ENCODE data around the gene INPP4A. TPM values are rescaled to one million over a fixed set of nuclear protein-coding genes. Genes with fewer than 3 reads are reported as not detected.
A peak's percentile ranks its signal among the peaks of the same experiment; 100 is the strongest.

The INPP4A gene
- total RNA-seq, 1 donor from 2014 or later, result 40.7 TPM

DNA sequence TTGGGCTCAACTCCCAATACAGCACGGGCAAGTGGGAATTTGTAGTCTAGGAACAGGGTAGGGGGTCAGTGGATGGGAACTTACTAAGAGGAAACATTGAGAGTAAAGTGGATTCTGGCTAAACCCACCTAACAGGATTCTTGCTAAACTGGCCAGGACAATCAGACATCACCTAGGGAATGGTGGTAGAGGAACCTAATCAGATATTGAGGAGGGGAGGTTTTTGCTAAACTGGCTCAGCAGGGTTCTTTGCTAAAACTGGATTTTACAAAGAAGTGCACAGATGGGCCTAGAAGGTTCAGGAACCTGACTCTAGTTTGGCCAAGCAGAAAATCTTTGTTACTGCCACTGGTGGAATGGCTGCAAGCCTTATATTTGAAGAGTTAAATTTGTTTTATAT is 55.9 kb downstream of the INPP4A start:
- TF ChIP-seq, protein P1, sequence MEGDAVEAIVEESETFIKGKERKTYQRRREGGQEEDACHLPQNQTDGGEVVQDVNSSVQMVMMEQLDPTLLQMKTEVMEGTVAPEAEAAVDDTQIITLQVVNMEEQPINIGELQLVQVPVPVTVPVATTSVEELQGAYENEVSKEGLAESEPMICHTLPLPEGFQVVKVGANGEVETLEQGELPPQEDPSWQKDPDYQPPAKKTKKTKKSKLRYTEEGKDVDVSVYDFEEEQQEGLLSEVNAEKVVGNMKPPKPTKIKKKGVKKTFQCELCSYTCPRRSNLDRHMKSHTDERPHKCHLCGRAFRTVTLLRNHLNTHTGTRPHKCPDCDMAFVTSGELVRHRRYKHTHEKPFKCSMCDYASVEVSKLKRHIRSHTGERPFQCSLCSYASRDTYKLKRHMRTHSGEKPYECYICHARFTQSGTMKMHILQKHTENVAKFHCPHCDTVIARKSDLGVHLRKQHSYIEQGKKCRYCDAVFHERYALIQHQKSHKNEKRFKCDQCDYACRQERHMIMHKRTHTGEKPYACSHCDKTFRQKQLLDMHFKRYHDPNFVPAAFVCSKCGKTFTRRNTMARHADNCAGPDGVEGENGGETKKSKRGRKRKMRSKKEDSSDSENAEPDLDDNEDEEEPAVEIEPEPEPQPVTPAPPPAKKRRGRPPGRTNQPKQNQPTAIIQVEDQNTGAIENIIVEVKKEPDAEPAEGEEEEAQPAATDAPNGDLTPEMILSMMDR (IDR thresholded peaks at IDR 0.05; ENCODE audit: unreplicated experiment), result no peak
- no peak overlapping the region for H3K4me3 Mint-ChIP-seq
- peaks cover 19% of the 10 kb centered on the region for H3K9me3 Mint-ChIP-seq
- no peak overlapping the region for H3K27ac Mint-ChIP-seq
- peaks cover 28% of the 10 kb centered on the region for H3K4me1 Mint-ChIP-seq
- H3K27me3 Mint-ChIP-seq (ENCODE audit: low read depth), result no peaks in the 10 kb centered on the region
- peaks cover 18% of the 10 kb centered on the region for H3K36me3 Mint-ChIP-seq
- no peak for DNase-seq (ENCODE audit: low spot score in 2 of 2, unreplicated experiment in 2 of 2)

DNA sequence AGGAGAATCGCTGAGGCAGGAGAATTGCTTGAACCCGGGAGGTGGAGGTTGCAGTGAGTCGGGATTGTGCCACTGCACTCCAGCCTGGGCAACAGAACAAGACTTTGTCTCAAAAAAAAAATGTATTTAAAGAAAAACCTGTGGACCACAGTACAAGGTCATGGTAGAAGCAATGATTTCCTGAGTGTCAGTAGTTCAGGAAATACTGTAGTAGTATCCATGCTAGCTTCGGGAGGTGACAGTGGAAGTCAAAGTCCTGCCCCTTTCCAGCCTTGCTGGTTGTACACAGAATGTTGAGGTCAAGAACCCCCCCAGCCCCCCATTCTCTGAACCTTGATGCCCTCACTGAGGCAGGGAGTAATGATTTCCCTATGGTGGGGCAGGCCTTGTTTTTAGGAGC is 56.6 kb downstream of the INPP4A start:
- H3K9me3 Mint-ChIP-seq, result peaks cover 14% of the 10 kb centered on the region
- H3K36me3 Mint-ChIP-seq, result peaks cover 16% of the 10 kb centered on the region
- no peak overlapping the region for H3K4me3 Mint-ChIP-seq
- peaks cover 29% of the 10 kb centered on the region for H3K4me1 Mint-ChIP-seq
- H3K27me3 Mint-ChIP-seq (ENCODE audit: low read depth), result no peaks in the 10 kb centered on the region
- no peak overlapping the region for H3K27ac Mint-ChIP-seq
- TF ChIP-seq, protein P1 (IDR thresholded peaks at IDR 0.05; ENCODE audit: unreplicated experiment), result no peak
- DNase-seq (ENCODE audit: low spot score in 2 of 2, unreplicated experiment in 2 of 2), result no peak

DNA sequence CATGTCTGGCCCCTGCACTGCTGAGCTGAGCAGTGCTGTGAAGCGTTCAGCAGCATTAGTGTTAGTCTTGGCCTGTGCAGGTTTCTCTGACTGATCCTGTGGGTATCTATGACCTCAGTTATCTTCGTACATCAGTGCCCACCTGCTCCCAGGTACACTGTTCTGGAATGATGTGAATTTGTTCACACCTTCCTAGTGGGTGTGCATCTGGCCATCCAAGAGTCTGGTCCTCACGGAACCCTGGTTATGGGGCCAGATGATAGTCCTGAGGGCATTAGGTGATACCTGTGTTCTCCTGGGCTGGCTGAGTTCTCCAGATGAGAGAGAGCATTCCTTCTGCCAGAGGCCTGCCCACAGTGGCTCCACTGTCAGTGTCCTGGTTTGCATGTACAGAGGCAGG is 57.2 kb downstream of the INPP4A start:
- Mint-ChIP-seq H3K9me3 (peaks cover 8% of the 10 kb centered on the region), H3K4me1 (peaks cover 29% of the 10 kb centered on the region), H3K27ac (peak overlapping the region; percentile 56), H3K36me3 (peaks cover 10% of the 10 kb centered on the region), H3K4me3 (no peak overlapping the region), H3K27me3 (ENCODE audit: low read depth) (no peaks in the 10 kb centered on the region)
- DNase-seq (ENCODE audit: low spot score in 2 of 2, unreplicated experiment in 2 of 2), result no peak
- TF ChIP-seq, protein P1 (IDR thresholded peaks at IDR 0.05; ENCODE audit: unreplicated experiment), result no peak

DNA sequence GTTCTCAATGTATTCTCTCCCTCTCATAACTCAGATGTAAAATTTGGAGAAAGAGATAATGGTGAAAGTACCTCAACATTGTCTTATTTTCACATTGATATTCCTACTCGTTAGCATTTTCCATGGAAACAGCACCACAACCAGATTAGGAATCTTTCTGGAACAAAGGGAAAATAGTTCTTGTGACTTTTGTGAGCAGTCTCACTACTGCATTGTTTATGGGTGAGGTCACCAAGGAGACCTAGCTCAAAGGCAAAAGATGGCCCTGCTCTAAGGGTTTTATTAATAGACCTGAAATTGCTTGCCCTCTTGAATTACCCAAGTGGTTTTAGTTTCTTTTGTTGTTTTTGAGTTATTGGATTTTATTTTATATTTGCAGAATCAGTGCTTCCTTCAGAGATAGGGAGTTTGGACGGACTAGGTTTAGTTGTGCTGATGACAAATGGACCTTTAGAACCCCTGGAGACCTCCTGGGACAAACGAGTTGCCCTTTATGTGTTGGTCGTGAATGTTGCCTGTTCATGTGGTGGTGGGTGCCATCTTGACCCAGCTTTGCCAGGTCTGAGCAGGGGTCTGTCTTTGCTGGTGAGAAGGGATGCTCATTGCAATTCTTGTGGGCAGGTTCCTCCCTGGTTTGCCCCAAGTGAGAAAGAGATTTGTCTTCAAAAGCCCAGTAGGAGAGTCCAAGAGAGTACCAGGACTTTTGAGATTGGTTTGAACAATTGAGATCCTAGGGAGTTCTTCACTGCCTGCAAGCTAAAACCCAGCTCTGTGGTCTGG is 58.1 kb downstream of the INPP4A start:
- Mint-ChIP-seq H3K36me3 (peaks cover 6% of the 10 kb centered on the region), H3K27ac (no peak overlapping the region), H3K27me3 (ENCODE audit: low read depth) (no peaks in the 10 kb centered on the region), H3K4me3 (no peak overlapping the region), H3K9me3 (peaks cover 4% of the 10 kb centered on the region), H3K4me1 (peaks cover 29% of the 10 kb centered on the region)
- DNase-seq (ENCODE audit: low spot score in 2 of 2, unreplicated experiment in 2 of 2), result no peak
- TF ChIP-seq, protein P1 (IDR thresholded peaks at IDR 0.05; ENCODE audit: unreplicated experiment), result no peak

DNA sequence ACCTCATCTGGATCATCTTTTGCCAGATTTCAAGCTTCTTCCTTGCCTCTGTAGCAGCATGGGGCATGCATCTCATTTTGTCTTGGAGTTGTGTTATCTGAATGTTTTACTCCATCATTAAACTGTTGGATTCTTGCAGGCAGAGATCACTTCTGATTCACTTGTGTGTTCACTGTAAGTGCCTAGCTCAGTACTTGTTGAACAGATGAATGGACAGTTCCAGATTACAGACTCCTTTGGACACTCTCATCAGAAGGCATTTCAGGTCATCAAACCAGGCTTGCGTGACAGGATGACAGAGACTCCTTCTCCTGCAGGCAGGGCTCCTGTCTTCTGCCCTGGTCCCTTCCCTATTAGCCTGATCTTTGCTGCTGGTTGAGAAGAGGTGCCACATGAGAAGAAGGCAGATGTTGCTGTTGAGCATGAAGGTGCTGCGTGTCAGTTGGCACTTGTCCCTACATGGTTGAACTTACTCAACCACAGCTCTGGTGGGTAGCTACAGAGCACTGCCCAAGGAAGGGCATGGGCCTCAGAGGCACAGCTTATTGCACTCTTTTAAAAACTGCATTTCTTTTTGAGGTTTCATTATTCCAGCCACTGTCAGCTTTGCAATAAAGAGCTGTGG is 58.9 kb downstream of the INPP4A start:
- peaks cover 37% of the 10 kb centered on the region for H3K4me1 Mint-ChIP-seq
- TF ChIP-seq, protein P1 (IDR thresholded peaks at IDR 0.05; ENCODE audit: unreplicated experiment), result no peak

More for the DNA sequence above, 58.9 kb downstream of the INPP4A start:
- Mint-ChIP-seq H3K27me3 (ENCODE audit: low read depth) (no peaks in the 10 kb centered on the region), H3K27ac (no peak overlapping the region), H3K36me3 (no peaks in the 10 kb centered on the region), H3K9me3 (no peaks in the 10 kb centered on the region), H3K4me3 (no peak overlapping the region)
- DNase-seq (ENCODE audit: low spot score in 2 of 2, unreplicated experiment in 2 of 2), result no peak
